Measurements from ENCODE around the gene ZNF354B. TPM values are rescaled to one million over a fixed set of nuclear protein-coding genes. Genes with fewer than 3 reads are reported as not detected.

Gene ZNF354B
- total and polyA plus RNA-seq, 2 of the 13 experiments (the other 11 are each of a cell fraction or from before 2014, with no cell fraction given): 7.8 to 10.3 TPM

GRCh38 chr5:178895615-178896571, 36.1 kb downstream of the ZNF354B start, which contains the start of gene ZFP2 (continued):
- TF ChIP-seq NFE2L1 (CRISPR knock-in tag; IDR thresholded peaks at IDR 0.05; ENCODE audit: borderline replicate concordance) (no peak), HCFC1 (IDR thresholded peaks at IDR 0.05; ENCODE audit: low read depth, low read length) (peak; percentile 71), GTF2F1 (IDR thresholded peaks at IDR 0.05; ENCODE audit: low read length) (no peak), MIER2 (CRISPR knock-in tag; IDR thresholded peaks at IDR 0.05) (no peak), ZBTB26 (CRISPR knock-in tag; IDR thresholded peaks at IDR 0.05; ENCODE audit: borderline replicate concordance) (no peak), CREM (IDR thresholded peaks at IDR 0.05) (0 out of 2 replicates have a peak, but pooled peaks have one; percentile 19), CREM (CRISPR knock-in tag; IDR thresholded peaks at IDR 0.05) (no peak), KLF9 (CRISPR knock-in tag; IDR thresholded peaks at IDR 0.05; ENCODE audit: low read depth) (no peak), DR1 (CRISPR knock-in tag; IDR thresholded peaks at IDR 0.05) (peak; percentile 70; the same call in 1 of the 2 replicates), ZNF737 (CRISPR knock-in tag; IDR thresholded peaks at IDR 0.05; ENCODE audit: borderline replicate concordance) (no peak), ZBTB33 (CRISPR knock-in tag; IDR thresholded peaks at IDR 0.05) (no peak), ARID2 (CRISPR knock-in tag; IDR thresholded peaks at IDR 0.05; ENCODE audit: borderline replicate concordance) (no peak), RORA (CRISPR knock-in tag; IDR thresholded peaks at IDR 0.05) (no peak), SP2 (CRISPR knock-in tag; IDR thresholded peaks at IDR 0.05) (no peak), ZNF607 (CRISPR knock-in tag; IDR thresholded peaks at IDR 0.05; ENCODE audit: borderline replicate concordance) (no peak), TEAD2 (CRISPR knock-in tag; IDR thresholded peaks at IDR 0.05) (no peak), KDM3A (CRISPR knock-in tag; IDR thresholded peaks at IDR 0.05; ENCODE audit: low read depth) (no peak), CREBL2 (CRISPR knock-in tag; IDR thresholded peaks at IDR 0.05; ENCODE audit: borderline replicate concordance) (no peak)
- TF ChIP-seq, protein P1, sequence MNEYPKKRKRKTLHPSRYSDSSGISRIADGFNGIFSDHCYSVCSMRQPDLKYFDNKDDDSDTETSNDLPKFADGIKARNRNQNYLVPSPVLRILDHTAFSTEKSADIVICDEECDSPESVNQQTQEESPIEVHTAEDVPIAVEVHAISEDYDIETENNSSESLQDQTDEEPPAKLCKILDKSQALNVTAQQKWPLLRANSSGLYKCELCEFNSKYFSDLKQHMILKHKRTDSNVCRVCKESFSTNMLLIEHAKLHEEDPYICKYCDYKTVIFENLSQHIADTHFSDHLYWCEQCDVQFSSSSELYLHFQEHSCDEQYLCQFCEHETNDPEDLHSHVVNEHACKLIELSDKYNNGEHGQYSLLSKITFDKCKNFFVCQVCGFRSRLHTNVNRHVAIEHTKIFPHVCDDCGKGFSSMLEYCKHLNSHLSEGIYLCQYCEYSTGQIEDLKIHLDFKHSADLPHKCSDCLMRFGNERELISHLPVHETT (CRISPR knock-in tag; conservative IDR thresholded peaks at IDR 0.05): no peak
- TF ChIP-seq, protein P2, sequence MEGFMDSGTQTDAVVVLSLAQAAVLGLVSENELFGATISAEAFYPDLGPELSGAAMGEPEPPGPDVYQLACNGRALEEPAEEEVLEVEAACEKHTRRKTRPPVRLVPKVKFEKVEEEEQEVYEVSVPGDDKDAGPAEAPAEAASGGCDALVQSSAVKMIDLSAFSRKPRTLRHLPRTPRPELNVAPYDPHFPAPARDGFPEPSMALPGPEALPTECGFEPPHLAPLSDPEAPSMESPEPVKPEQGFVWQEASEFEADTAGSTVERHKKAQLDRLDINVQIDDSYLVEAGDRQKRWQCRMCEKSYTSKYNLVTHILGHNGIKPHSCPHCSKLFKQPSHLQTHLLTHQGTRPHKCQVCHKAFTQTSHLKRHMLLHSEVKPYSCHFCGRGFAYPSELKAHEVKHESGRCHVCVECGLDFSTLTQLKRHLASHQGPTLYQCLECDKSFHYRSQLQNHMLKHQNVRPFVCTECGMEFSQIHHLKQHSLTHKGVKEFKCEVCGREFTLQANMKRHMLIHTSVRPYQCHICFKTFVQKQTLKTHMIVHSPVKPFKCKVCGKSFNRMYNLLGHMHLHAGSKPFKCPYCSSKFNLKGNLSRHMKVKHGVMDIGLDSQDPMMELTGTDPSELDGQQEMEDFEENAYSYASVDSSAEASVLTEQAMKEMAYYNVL (CRISPR knock-in tag; IDR thresholded peaks at IDR 0.05; ENCODE audit: borderline replicate concordance): peak; percentile 48; the same call in 1 of the 2 replicates
- TF ChIP-seq, protein P3, sequence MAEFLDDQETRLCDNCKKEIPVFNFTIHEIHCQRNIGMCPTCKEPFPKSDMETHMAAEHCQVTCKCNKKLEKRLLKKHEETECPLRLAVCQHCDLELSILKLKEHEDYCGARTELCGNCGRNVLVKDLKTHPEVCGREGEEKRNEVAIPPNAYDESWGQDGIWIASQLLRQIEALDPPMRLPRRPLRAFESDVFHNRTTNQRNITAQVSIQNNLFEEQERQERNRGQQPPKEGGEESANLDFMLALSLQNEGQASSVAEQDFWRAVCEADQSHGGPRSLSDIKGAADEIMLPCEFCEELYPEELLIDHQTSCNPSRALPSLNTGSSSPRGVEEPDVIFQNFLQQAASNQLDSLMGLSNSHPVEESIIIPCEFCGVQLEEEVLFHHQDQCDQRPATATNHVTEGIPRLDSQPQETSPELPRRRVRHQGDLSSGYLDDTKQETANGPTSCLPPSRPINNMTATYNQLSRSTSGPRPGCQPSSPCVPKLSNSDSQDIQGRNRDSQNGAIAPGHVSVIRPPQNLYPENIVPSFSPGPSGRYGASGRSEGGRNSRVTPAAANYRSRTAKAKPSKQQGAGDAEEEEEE (CRISPR knock-in tag; IDR thresholded peaks at IDR 0.05; ENCODE audit: borderline replicate concordance): no peak

Data from HepG2 (cell line).